Omental fat pad (tissue), 4 donors: ENCODE measurements around the gene DBF4B. TPM values are rescaled to one million over a fixed set of nuclear protein-coding genes. Genes with fewer than 3 reads are reported as not detected.

ENCODE experiments used
- ATAC-seq: fragments of 150-250 bp; one replicate; pipeline ENCODE4 v1.9.1; 2016; ENCODE audit warnings: mild to moderate bottlenecking, moderate library complexity; ENCODE audit not compliant: low FRiP score
- DNase-seq: peaks from one replicate; pipeline ENCODE4 v3.0.0-alpha.2; 2019; ENCODE audit warnings: low spot score
- total RNA-seq, 4 donors: library from RNA; depleted of rRNA; stranded (reverse); fragments of >200 nt; gene quantifications; one replicate each; pipeline ENCODE4 v1.1.0, GENCODE V29; 2016
- TF ChIP-seq, protein P1 (sequence below), 3 donors: fragments of 450-650 bp; IDR thresholded peaks; one replicate each; pipeline ENCODE4 v1.5.1; 2016 to 2017; ENCODE audit warnings: antibody characterized with exemption in 3 of 3, mild to moderate bottlenecking in 3 of 3, moderate library complexity in 2 of 3

Gene DBF4B, protein sequence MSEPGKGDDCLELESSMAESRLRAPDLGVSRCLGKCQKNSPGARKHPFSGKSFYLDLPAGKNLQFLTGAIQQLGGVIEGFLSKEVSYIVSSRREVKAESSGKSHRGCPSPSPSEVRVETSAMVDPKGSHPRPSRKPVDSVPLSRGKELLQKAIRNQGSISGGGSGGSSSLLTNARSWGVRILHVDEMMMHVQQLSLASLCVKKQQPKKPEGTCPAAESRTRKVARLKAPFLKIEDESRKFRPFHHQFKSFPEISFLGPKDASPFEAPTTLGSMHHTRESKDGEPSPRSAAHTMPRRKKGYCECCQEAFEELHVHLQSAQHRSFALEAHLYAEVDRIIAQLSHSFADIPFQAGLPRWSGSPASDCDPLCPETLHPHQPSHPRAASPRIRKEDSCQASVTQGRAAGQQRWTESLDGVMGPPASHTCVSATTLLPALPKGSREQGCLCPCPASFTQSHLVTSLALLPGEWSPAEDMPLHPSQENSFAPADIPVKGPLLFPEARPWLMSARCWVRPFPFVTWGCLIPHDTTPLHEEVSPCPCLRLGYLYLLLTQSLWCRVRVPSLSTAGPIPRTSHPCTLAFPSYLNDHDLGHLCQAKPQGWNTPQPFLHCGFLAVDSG
- 1 to 10 TPM; 1.6 to 6.3 (median 2.5) TPM for total RNA-seq

GRCh38 chr17:44708401-44709263 lies at the start of gene DBF4B:
Gene DBF4B, plus strand, starts transcription at chr17:44708665. Its CDS starts 156 bp downstream, at chr17:44708821.
- TF ChIP-seq, protein P1, sequence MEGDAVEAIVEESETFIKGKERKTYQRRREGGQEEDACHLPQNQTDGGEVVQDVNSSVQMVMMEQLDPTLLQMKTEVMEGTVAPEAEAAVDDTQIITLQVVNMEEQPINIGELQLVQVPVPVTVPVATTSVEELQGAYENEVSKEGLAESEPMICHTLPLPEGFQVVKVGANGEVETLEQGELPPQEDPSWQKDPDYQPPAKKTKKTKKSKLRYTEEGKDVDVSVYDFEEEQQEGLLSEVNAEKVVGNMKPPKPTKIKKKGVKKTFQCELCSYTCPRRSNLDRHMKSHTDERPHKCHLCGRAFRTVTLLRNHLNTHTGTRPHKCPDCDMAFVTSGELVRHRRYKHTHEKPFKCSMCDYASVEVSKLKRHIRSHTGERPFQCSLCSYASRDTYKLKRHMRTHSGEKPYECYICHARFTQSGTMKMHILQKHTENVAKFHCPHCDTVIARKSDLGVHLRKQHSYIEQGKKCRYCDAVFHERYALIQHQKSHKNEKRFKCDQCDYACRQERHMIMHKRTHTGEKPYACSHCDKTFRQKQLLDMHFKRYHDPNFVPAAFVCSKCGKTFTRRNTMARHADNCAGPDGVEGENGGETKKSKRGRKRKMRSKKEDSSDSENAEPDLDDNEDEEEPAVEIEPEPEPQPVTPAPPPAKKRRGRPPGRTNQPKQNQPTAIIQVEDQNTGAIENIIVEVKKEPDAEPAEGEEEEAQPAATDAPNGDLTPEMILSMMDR (IDR thresholded peaks at IDR 0.05): no peak
- DNase-seq: peak; percentile 42
- ATAC-seq: peak; percentile 80

GRCh38 chr17:44661835-44662234 lies 46.6 kb upstream of the DBF4B start:
- no peak for DNase-seq
- no peak for ATAC-seq
- TF ChIP-seq, protein P1 (IDR thresholded peaks at IDR 0.05): no peak

DNA sequence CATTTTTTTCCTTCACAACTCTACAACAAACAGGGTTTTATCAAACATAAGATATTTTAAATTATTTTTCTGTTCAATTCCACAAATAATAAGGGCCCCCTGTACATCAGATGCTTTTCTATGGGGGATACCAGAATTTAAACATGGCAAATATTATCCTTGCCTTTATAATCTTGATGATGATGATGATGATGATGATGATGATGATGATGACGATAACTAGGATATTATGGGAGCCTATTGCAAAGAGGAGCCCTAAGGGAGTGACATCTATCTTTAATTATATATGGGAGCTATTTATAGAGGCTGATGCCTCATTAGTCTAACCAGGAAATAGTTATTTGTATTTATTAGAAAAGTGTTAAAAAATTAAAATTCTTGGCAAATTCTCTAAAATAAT lies 45.4 kb upstream of the DBF4B start:
- TF ChIP-seq, protein P1 (IDR thresholded peaks at IDR 0.05): no peak
- ATAC-seq (no peak), DNase-seq (no peak)

DNA sequence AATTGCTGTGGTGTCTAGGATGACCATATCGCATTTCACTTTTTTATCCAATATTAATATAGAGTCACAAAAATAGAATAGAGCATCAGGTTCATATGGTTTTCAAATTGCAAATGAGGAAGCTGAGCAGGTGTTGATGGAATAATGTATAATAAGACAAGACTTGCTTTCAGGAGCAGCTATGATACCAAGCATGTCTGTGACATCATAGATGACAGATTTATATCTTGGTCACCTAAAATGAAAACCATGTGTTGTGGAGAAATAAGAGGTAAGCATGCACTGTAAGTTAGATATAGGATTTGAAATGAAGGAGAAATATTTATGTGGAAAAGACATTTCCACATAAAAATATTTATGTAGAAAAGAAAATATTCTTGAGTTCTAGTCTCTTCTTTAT lies 43.6 kb upstream of the DBF4B start:
- DNase-seq (no peak), ATAC-seq (no peak)
- TF ChIP-seq, protein P1 (IDR thresholded peaks at IDR 0.05): no peak

DNA sequence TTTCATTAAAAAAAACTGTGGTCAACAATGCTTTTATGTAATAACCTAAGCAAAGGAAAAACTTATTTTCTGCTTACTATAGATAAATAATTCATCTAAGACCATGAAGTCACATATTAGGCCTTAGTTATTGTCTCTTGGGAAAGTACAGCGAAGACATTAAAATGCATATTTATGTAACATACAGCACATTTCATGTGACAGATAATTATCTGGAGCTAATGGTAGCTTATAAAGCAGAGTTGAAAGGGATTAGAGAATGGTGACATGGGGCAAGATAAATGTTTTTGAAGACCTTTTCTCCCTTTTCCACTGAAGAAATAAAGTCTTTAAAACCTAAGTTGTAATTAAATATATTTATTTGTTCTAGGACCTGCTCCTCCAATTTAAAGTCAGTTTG lies 42.5 kb upstream of the DBF4B start:
- DNase-seq (no peak), ATAC-seq (no peak)
- TF ChIP-seq, protein P1 (IDR thresholded peaks at IDR 0.05): no peak

DNA sequence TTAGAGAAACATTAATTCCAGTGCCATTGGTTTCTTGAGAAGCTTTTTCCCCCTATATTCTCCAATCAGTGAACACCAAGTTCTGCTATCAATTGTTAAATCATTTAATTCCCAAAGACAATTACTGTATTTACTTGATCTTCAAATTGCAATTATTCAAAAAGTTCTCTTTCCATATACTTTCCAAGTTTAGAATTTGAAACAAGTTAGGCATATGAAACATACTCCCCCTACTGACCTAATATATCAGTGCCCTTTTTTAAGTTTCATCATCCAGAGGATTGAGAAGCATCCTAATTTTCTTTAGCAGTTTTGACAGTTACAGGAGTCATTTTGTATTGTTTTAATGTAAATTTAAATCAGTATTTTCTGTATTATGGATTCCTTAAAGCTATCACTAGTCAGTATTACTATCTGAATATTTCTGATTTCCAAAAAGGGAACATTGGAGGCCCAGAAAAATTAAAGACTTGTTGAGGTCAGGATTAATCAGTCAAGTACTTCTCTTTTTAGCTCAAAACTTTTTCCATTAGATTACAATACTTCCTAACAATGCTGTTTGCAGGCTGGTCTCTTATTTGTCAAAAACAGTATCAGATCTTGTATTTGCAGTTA lies 35.9 kb upstream of the DBF4B start:
- TF ChIP-seq, protein P1 (IDR thresholded peaks at IDR 0.05): no peak
- ATAC-seq (no peak), DNase-seq (no peak)
